Transverse colon (tissue), 4 donors: Measurements from ENCODE around the gene G6PC1. TPM values are rescaled to one million over a fixed set of nuclear protein-coding genes. Genes with fewer than 3 reads are reported as not detected.
"Not testable (repeated sequence)": the region's sequence is repeated elsewhere in the genome, so short reads cannot be mapped to it uniquely, and the experiment has no call there.

Experiments used
- DNase-seq: peaks from one replicate; pipeline ENCODE4 v3.0.0-alpha.2; 2019
- H3K27ac ChIP-seq, 4 donors: fragments of 200-600 bp; sonication (generic); 2 replicates each; pipeline ENCODE4 v1.5.1; 2016 to 2018; ENCODE audit warnings: inconsistent platforms in 4 of 4
- H3K27me3 ChIP-seq: fragments of 200-600 bp; sonication (generic); 2 replicates; pipeline ENCODE4 v1.5.1; 2017; ENCODE audit warnings: inconsistent platforms
- H3K36me3 ChIP-seq, 4 donors: fragments of 200-600 bp; sonication (generic); 2 replicates each; pipeline ENCODE4 v1.5.1; 2017 to 2019; ENCODE audit warnings: inconsistent platforms in 4 of 4
- H3K4me1 ChIP-seq, 4 donors: fragments of 200-600 bp; sonication (generic); 2 replicates each; pipeline ENCODE4 v1.5.1; 2017 to 2020; ENCODE audit warnings: inconsistent platforms in 4 of 4
- H3K4me3 ChIP-seq, 4 donors: fragments of 200-600 bp; sonication (generic); 1 replicate in 1 of 4; 2 replicates in 3 of 4; pipeline versions ENCODE4 v1.5.1 to v1.6.1; 2017 to 2019; ENCODE audit warnings: inconsistent platforms in 4 of 4
- H3K9me3 ChIP-seq, 2 donors: fragments of 200-600 bp; sonication (generic); 2 replicates each; pipeline ENCODE4 v1.5.1; 2017 to 2019; ENCODE audit warnings: inconsistent platforms in 2 of 2
- CTCF ChIP-seq, 5 experiments: fragments of 200-600 bp in 3 of 5; fragments of 450-650 bp in 2 of 5; sonication (generic) in 3 of 5; IDR thresholded peaks; 1 replicate in 2 of 5; 2 replicates in 3 of 5; pipeline ENCODE4 v1.5.1; 2016 to 2017; ENCODE audit warnings: antibody characterized with exemption in 5 of 5, inconsistent platforms in 3 of 5, mild to moderate bottlenecking in 2 of 5, moderate library complexity in 1 of 5
- EP300 ChIP-seq: sonication (generic); formaldehyde crosslinking; IDR thresholded peaks from one replicate; pipeline ENCODE4 v1.6.1; 2017; ENCODE audit warnings: antibody characterized with exemption, low read depth
- POLR2A ChIP-seq: fragments of 450-650 bp; IDR thresholded peaks from one replicate; pipeline ENCODE4 v1.6.1; 2016; ENCODE audit warnings: antibody characterized with exemption, mild to moderate bottlenecking, moderate library complexity
- POLR2AphosphoS5 ChIP-seq, 3 donors: sonication (generic); formaldehyde crosslinking; IDR thresholded peaks; one replicate each; pipeline ENCODE4 v1.6.1; 2016; ENCODE audit warnings: antibody characterized with exemption in 3 of 3
- WGBS, 2 donors: methylation state at CpG; one replicate each; pipeline ENCODE4 v1.1.5; 2018; ENCODE audit warnings: low coverage in 1 of 2; 5-methylcytosine and 5-hydroxymethylcytosine counted together
- in situ Hi-C, 4 donors: fragments of 200-750 bp; cut with MboI; loops; one replicate each; pipeline versions ENCODE4 v1.15.0 to v1.15.1; 2017; ENCODE audit warnings: low sequenced_read_pairs in 3 of 4, low pct_ligation_motif_present in 1 of 4, low pct_unique_long_range_greater_than_20kb in 1 of 4
- intact Hi-C: fragments of 100-400 bp; cut with DNase I; formaldehyde crosslinking; loops from one replicate; pipeline ENCODE4 v1.15.1; 2023; ENCODE audit warnings: low total_unique reads
- total RNA-seq, 4 donors: library from RNA; depleted of rRNA; stranded (reverse); fragments of >200 nt; gene quantifications; one replicate each; pipeline ENCODE4 v1.1.0, GENCODE V29; 2016

Gene G6PC1
- total RNA-seq, 4 donors from 2014 or later, result 0.32 to 0.68 TPM; not detected in 2

DNA sequence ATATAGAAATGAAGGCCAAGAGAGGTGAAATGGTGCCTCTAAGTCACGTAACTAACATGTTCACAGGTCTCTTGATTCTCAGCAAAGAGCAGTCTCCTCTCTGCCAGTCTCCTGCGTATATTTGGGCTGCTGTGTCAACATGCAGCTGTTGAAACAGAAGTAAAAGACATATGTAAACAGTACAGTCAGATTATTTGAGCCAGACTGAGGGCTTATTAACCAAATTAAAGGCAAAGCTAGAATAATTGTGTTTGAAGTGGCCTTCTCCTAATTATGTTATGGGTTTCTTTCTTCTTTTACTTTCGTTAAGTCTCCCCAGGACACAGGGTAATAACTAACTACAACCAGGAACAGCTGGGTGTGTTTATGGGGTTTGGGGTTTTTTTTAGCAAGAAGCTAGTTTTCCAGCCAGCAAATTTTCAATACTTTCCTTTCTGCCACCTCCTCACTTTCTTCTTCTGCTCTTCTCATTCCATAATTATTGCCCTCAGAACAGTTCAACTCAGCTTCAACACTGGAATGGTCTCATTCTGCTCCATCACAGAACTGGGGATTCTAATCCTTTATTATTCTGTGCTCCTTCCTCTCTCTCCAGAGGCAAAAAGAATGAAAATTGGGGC lies 18.4 kb downstream of the G6PC1 start:
- Histone ChIP-seq H3K27me3 (peaks cover 81% of the 10 kb centered on the region), H3K36me3 (no peaks in the 10 kb centered on the region), H3K4me1 (peaks cover 0 to 11% (median 3%) of the 10 kb centered on the region in 4 donors), H3K4me3 (no peak overlapping the region), H3K27ac (peak overlapping the region in 1 of 4 donors; percentile 3), H3K9me3 (no peaks in the 10 kb centered on the region)
- intact Hi-C loops, result no loop called here
- 33% methylated on average over 3 of the region's 3 CpGs for WGBS, 2 donors
- in situ Hi-C loops, result no loop called here
- TF ChIP-seq CTCF (IDR thresholded peaks at IDR 0.05), result no peak
- no peak for TF ChIP-seq EP300
- TF ChIP-seq POLR2A, result no peak
- no peak for TF ChIP-seq POLR2AphosphoS5 (IDR thresholded peaks at IDR 0.05)
- DNase-seq, result no peak

GRCh38 chr17:42919522-42920077 lies 19.0 kb downstream of the G6PC1 start:
- intact Hi-C loops, H3K9me3 ChIP-seq, DNase-seq, H3K27ac ChIP-seq, H3K4me3 ChIP-seq, H3K36me3 ChIP-seq: not testable (repeated sequence)
- Histone ChIP-seq H3K27me3 (peaks cover 81% of the 10 kb centered on the region), H3K4me1 (peaks cover 0 to 11% (median 3%) of the 10 kb centered on the region in 4 donors)
- 53 to 61% methylated on average over 3 to 10 of the region's 10 CpGs for WGBS, 2 donors
- in situ Hi-C loops, result loop anchor here in 2 of 4 donors (10.0 kb wide), 2 partner anchors 65 to 75 kb away; partner anchors contain the start of genes AOC2 (in 1 of the 2) and AOC3 (in 1 of the 2)

GRCh38 chr17:42920106-42920900 lies 19.7 kb downstream of the G6PC1 start:
- DNase-seq, result no peak
- 27 to 68% methylated on average over 3 to 10 of the region's 10 CpGs for WGBS, 2 donors

DNA sequence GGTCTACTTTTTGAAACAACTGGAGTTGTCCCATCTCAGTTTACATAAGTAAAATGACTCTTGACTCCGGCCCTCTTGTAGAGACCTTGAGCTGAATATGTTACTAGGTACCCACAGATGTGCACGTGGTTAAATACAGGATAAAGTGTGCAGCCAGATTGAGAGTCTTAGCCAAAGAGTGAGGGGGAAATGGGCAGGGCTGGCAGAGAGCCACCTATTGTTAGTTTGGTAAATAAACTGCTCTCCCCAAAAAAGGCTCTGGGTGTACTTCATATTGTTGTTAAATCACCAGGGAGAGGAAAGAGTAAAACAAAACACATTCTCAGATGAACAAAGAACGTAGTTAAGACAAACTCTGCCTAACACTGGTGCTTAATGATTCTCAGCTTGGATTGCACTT lies 20.3 kb downstream of the G6PC1 start:
- no peaks in the 10 kb centered on the region for H3K9me3 ChIP-seq
- H3K27me3 ChIP-seq, result peaks cover 80% of the 10 kb centered on the region
- peaks cover 0 to 11% (median 3%) of the 10 kb centered on the region in 4 donors for H3K4me1 ChIP-seq
- TF ChIP-seq POLR2A, result no peak
- no peak for TF ChIP-seq CTCF (IDR thresholded peaks at IDR 0.05)
- no peak for TF ChIP-seq POLR2AphosphoS5 (IDR thresholded peaks at IDR 0.05)
- no peak for TF ChIP-seq EP300
- DNase-seq, result no peak
- in situ Hi-C loops, result loop anchor here in 2 of 4 donors (10.0 kb wide), 2 partner anchors 66 to 76 kb away; partner anchors contain the start of genes AOC2 (in 1 of the 2) and AOC3 (in 1 of the 2)
- peak overlapping the region in 2 of 4 donors; percentile 9 to 53 for H3K27ac ChIP-seq
- no peak overlapping the region for H3K4me3 ChIP-seq
- H3K36me3 ChIP-seq, result no peaks in the 10 kb centered on the region
- intact Hi-C loops, result no loop called here
- WGBS, 2 donors, result 26 to 40% methylated on average over 1 to 3 of the region's 3 CpGs

More at GRCh38 chr17:42920106-42920900, 19.7 kb downstream of the G6PC1 start:
- Histone ChIP-seq H3K27ac (no peak overlapping the region), H3K4me3 (no peak overlapping the region), H3K9me3 (no peaks in the 10 kb centered on the region), H3K27me3 (peaks cover 85% of the 10 kb centered on the region), H3K36me3 (no peaks in the 10 kb centered on the region), H3K4me1 (peaks cover 0 to 11% (median 3%) of the 10 kb centered on the region in 4 donors)
- in situ Hi-C loops, result loop anchor here in 2 of 4 donors (10.0 kb wide), 2 partner anchors 66 to 76 kb away; partner anchors contain the start of genes AOC2 (in 1 of the 2) and AOC3 (in 1 of the 2)
- intact Hi-C loops, result no loop called here
- no peak for TF ChIP-seq POLR2AphosphoS5 (IDR thresholded peaks at IDR 0.05)
- TF ChIP-seq EP300, result no peak
- no peak for TF ChIP-seq CTCF (IDR thresholded peaks at IDR 0.05)
- no peak for TF ChIP-seq POLR2A
